DOHH2 (cell line): ENCODE results near the gene KICS2.

Experiments used
- EZH2phosphoT487 ChIP-seq: fragments of 200-600 bp; sonication (generic); IDR thresholded peaks from 2 replicates; pipeline ENCODE4 v1.6.1; 2017; ENCODE audit warnings: borderline replicate concordance, mild to moderate bottlenecking, antibody characterized with exemption, low read length, moderate library complexity, mixed read lengths
- TF ChIP-seq, protein P1 (sequence below): fragments of 200-600 bp; sonication (generic); IDR thresholded peaks from one replicate; pipeline ENCODE4 v1.5.1; 2014; ENCODE audit warnings: antibody characterized with exemption, mild to moderate bottlenecking, low read depth, low read length; ENCODE audit not compliant: poor library complexity, severe bottlenecking

DNA sequence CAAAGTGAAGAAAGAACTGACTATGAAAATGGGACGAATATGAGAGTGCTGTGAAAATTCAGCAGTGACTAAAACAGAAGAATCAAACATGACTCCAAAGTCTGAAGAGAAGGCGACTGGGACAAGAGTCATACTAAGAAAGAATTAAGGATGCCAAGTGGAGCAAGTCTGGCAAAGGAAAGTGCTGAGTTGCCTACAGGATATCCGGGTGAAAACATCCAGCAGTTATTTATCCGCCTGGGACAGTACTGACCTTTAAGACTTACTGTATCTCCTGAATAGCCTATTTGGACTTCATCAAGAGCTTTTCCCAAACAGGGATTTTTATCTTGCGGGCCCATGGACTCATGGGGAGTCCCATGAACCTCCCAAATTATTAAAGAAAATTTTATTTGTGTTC, 41.1 kb downstream of the KICS2 start:
- TF ChIP-seq, protein P1, sequence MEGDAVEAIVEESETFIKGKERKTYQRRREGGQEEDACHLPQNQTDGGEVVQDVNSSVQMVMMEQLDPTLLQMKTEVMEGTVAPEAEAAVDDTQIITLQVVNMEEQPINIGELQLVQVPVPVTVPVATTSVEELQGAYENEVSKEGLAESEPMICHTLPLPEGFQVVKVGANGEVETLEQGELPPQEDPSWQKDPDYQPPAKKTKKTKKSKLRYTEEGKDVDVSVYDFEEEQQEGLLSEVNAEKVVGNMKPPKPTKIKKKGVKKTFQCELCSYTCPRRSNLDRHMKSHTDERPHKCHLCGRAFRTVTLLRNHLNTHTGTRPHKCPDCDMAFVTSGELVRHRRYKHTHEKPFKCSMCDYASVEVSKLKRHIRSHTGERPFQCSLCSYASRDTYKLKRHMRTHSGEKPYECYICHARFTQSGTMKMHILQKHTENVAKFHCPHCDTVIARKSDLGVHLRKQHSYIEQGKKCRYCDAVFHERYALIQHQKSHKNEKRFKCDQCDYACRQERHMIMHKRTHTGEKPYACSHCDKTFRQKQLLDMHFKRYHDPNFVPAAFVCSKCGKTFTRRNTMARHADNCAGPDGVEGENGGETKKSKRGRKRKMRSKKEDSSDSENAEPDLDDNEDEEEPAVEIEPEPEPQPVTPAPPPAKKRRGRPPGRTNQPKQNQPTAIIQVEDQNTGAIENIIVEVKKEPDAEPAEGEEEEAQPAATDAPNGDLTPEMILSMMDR = no peak
- TF ChIP-seq EZH2phosphoT487 = no peak
